GM12891 (cell line): ENCODE data around the gene C1QTNF3.

Experiments used
- PAX5 ChIP-seq: IDR thresholded peaks from 2 replicates; pipeline ENCODE4 v1.6.1; 2011; ENCODE audit warnings: low read length, moderate library complexity, mild to moderate bottlenecking; ENCODE audit not compliant: insufficient read depth, severe bottlenecking
- POLR2A ChIP-seq: IDR thresholded peaks from 2 replicates; pipeline ENCODE4 v1.6.1; 2011; ENCODE audit warnings: low read depth, low read length, control low read depth
- POLR2AphosphoS5 ChIP-seq: IDR thresholded peaks from 2 replicates; pipeline ENCODE4 v1.6.1; 2011; ENCODE audit warnings: low read depth, low read length, control low read depth
- POU2F2 ChIP-seq: IDR thresholded peaks from 2 replicates; pipeline ENCODE4 v1.6.1; 2011; ENCODE audit warnings: low read depth, mild to moderate bottlenecking, control low read depth, low read length, moderate library complexity
- SPI1 ChIP-seq: IDR thresholded peaks from 2 replicates; pipeline ENCODE4 v1.6.1; 2011; ENCODE audit warnings: low read depth, low read length, control low read depth
- TAF1 ChIP-seq: IDR thresholded peaks from 2 replicates; pipeline ENCODE4 v1.6.1; 2011; ENCODE audit warnings: low read depth, low read length, control low read depth

DNA sequence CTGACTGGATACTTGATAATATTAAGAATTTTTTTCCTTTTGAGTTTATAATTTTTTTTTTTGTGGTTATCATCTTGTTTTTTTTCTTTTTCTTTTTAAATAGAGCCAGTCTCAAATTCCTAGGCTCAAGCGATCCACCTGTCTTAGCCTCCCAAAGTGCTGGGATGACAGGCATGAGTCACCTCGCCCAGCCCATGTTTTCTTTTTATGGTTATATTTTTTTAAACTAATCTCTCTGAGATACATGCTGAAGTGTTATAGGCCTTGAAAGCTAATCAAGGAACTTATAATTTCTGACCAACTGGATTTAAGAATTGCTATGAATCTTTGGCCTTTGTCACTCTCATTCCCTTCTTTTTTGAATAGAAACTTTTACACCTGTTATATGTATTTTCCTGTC, 28.4 kb downstream of the C1QTNF3 start:
- no peak for TF ChIP-seq TAF1
- TF ChIP-seq POLR2AphosphoS5 = no peak
- TF ChIP-seq POLR2A = no peak
- TF ChIP-seq PAX5 = no peak
- no peak for TF ChIP-seq SPI1
- no peak for TF ChIP-seq POU2F2
